Activated CD4-positive, alpha-beta memory T cell treated with anti-CD3 and anti-CD28 coated beads for 36 hours (primary cell): ENCODE results near the gene OTULIN. TPM values are rescaled to one million over a fixed set of nuclear protein-coding genes. Genes with fewer than 3 reads are reported as not detected.

ENCODE experiments used
- CTCF ChIA-PET: fragments of 350-600 bp; sonication (Branson Sonifier 250); formaldehyde crosslinking; loops from one replicate; lab custom pipeline; 2021; ENCODE audit warnings: antibody characterized with exemption, inconsistent platforms; lab: Charles Lee
- POLR2A ChIA-PET: fragments of 350-600 bp; sonication (Branson Sonifier 250); formaldehyde crosslinking; loops from one replicate; lab custom pipeline; 2021; ENCODE audit warnings: antibody characterized with exemption; lab: Charles Lee
- DNase-seq: peaks from one replicate; pipeline ENCODE4 v3.0.0-alpha.2; 2020
- H3K27ac Mint-ChIP-seq: one replicate; pipeline ENCODE4 v1.8.0; 2021; ENCODE audit warnings: mixed read lengths
- H3K27me3 Mint-ChIP-seq: one replicate; pipeline ENCODE4 v1.8.0; 2021; ENCODE audit warnings: mixed read lengths
- H3K36me3 Mint-ChIP-seq: one replicate; pipeline ENCODE4 v1.8.0; 2021; ENCODE audit warnings: mixed read lengths
- H3K4me1 Mint-ChIP-seq: one replicate; pipeline ENCODE4 v1.8.0; 2021; ENCODE audit warnings: low read depth, mixed read lengths
- H3K4me3 Mint-ChIP-seq: one replicate; pipeline ENCODE4 v1.8.0; 2021; ENCODE audit warnings: mild to moderate bottlenecking, mixed read lengths
- H3K9me3 Mint-ChIP-seq: one replicate; pipeline ENCODE4 v1.8.0; 2021; ENCODE audit warnings: mixed read lengths
- intact Hi-C: fragments of 100-400 bp; cut with micrococcal nuclease; formaldehyde crosslinking; loops from one replicate; pipeline ENCODE4 v1.15.1; 2023
- total RNA-seq, 2 experiments: library from RNA; stranded (reverse); gene quantifications; one replicate each; pipeline ENCODE4 v1.2.3, GENCODE V29; 2021

OTULIN gene
- total RNA-seq, 2 experiments from 2014 or later = 53.3 to 53.6 TPM

DNA sequence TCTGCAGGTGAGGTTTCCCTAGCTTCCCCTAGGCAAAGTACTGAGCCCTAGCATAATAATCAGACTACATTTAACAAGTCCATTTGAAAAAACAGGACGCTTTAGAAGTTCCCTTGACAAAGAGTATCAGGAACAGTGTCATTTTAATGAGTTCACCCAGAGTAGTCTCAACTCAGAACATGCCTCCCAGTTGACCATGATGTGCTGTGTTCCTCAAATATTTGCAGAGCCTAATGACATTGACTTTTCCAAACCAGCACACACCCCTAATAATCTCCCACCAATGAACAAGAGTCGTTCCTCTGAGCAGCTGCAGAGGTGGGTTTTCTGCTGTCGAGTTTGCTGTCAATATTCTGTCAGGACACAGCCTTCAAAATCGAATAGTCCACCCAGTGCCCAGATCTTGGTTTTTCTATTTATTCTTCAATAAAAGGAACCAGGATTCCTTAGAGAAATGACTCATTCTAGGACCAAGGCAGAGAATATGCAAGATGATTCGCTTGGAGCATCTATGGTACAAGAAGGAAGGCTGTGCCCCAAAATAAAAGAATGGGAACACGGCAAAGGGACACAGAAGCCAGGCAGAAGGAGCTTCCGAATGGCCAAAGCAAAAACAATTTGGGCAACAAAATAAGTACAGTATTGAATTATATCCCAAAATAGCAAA is 57.6 kb downstream of the OTULIN start:
- intact Hi-C loops = loop anchor here (2.0 to 5.0 kb wide), 3 partner anchors 15 to 205 kb away; partner anchors contain the start of gene OTULIN
- Mint-ChIP-seq H3K36me3 (peaks cover 50% of the 10 kb centered on the region), H3K4me3 (no peak overlapping the region), H3K27ac (no peak overlapping the region), H3K4me1 (peaks cover 46% of the 10 kb centered on the region), H3K27me3 (no peaks in the 10 kb centered on the region), H3K9me3 (no peaks in the 10 kb centered on the region)
- CTCF ChIA-PET = interaction anchor here (1.4 to 9.6 kb wide), 2 partner anchors 36 to 283 kb away, joined by 6 to 171 read pairs; no protein-coding TSS in a partner anchor
- POLR2A ChIA-PET = no interaction called here
- no peak for DNase-seq

DNA sequence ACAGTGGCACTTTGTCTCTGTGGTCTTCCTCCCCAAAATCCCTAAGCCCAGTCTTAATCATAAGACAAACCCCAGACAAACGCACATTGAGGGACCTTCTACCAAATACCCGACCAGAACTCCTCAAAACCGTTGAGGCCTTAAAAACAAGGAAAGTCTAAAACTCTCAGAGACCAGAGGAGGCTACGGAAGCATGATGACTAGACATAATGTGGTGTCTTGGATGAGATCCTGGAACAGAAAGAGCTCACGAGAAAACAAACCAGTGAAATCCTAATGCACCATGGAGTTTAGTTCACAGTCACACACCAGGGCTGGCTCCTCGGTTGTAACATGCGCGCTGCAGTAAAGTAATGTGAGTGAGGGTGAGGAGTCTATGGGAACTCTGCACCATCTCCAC is 58.4 kb downstream of the OTULIN start:
- ChIA-PET CTCF (interaction anchor here (9.6 kb wide), 1 partner anchor 282 kb away, joined by 171 read pairs; no protein-coding TSS in a partner anchor), POLR2A (no interaction called here)
- Mint-ChIP-seq H3K27ac (no peak overlapping the region), H3K36me3 (peaks cover 49% of the 10 kb centered on the region), H3K9me3 (no peaks in the 10 kb centered on the region), H3K4me3 (no peak overlapping the region), H3K27me3 (no peaks in the 10 kb centered on the region), H3K4me1 (peaks cover 52% of the 10 kb centered on the region)
- intact Hi-C loops = loop anchor here (1.0 to 5.0 kb wide), 5 partner anchors 16 to 204 kb away; partner anchors contain the start of gene OTULIN
- DNase-seq = no peak

DNA sequence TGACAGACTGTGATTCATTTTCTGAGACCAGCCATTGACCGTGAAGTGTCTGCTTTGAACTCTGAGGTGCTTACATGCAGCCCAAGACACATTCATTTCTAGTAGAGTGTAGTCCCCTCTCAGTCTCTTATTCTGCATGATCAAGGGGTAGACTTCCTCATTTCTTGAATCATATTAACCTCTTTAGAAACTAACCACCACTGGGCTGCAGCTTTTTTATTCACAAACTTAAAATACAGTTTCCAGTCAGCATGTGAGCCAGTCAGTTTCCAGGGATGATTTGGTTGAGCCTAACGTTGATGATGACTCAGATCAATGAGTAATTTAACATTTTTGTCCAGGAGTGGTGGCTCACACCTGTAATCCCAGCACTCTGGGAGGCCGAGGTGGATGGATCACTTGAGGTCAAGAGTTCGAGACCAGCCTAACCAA is 59.2 kb downstream of the OTULIN start:
- peak; percentile 53 for DNase-seq
- intact Hi-C loops = loop anchor here (1.0 to 5.0 kb wide), 5 partner anchors 17 to 204 kb away; partner anchors contain the start of gene OTULIN
- CTCF ChIA-PET = interaction anchor here (9.6 kb wide), 1 partner anchor 281 kb away, joined by 171 read pairs; no protein-coding TSS in a partner anchor
- peak overlapping the region; percentile 45 for H3K27ac Mint-ChIP-seq
- POLR2A ChIA-PET = no interaction called here
- H3K4me3 Mint-ChIP-seq = no peak overlapping the region
- no peaks in the 10 kb centered on the region for H3K27me3 Mint-ChIP-seq
- peaks cover 51% of the 10 kb centered on the region for H3K4me1 Mint-ChIP-seq
- H3K36me3 Mint-ChIP-seq = peaks cover 45% of the 10 kb centered on the region
- H3K9me3 Mint-ChIP-seq = no peaks in the 10 kb centered on the region

DNA sequence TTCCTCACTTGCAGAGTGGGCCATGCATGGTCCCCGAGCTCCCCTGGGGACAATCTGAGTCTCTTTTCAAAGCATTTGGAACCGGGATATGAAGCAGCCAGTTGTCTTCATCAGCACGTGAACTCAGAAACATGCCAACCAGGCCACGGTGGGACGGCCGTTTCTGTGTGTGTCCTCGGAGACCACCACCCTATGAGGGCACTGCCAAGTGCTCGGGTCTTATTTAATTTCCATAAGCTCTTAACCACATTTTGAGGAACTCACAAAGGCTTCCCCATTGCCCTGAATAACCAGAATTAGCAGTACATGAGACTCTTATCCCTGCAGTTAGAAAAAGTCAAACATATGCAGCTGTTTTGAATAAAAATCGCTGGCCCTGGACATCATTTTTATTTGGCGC is 60.1 kb downstream of the OTULIN start:
- Mint-ChIP-seq H3K4me1 (peaks cover 41% of the 10 kb centered on the region), H3K36me3 (peaks cover 44% of the 10 kb centered on the region), H3K4me3 (no peak overlapping the region), H3K27ac (no peak overlapping the region), H3K9me3 (no peaks in the 10 kb centered on the region), H3K27me3 (no peaks in the 10 kb centered on the region)
- ChIA-PET POLR2A (no interaction called here), CTCF (interaction anchor here (0.6 to 9.6 kb wide), 6 partner anchors 16 to 296 kb away, joined by 3 to 171 read pairs (median 4); no protein-coding TSS in a partner anchor)
- no peak for DNase-seq
- intact Hi-C loops = loop anchor here (5.0 kb wide), 1 partner anchor 203 kb away; no protein-coding TSS in a partner anchor

DNA sequence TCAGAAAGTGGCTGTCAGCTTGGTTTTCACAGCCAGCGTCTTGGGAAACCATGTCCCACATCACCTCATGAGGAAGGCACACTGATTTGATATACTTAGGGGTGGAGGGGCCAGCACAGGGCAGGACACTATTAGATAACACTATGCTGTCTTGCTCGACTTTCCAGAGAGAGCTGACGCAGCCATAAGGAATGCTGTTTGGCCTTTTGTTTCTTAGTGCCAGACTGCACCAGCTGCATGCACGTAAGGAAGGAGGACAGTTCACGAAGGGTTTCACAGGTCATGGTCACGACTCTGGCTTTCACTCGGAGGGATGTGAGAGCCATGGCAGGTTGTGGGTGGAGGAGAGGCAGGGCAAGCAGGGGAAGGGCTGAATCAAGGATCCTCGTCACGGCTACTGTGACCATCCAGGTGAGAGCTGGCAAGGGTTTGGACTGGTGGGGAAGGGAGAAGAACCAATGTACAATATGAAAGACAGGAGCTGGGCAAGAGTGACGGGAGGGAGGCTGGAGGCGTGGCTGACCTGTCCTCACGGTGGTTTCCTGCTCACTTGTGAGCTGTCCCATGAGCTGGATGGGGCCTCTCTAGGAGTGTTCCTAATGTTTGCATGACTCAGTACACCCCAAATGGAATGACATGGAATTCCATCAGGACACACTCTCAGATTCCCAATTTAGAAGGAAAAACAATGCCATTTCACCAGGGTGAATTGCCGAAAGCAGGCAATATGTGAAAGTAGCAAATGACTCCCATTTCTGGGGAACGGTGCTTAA is 61.7 kb downstream of the OTULIN start:
- no peaks in the 10 kb centered on the region for H3K9me3 Mint-ChIP-seq
- peaks cover 28% of the 10 kb centered on the region for H3K4me1 Mint-ChIP-seq
- peaks cover 40% of the 10 kb centered on the region for H3K36me3 Mint-ChIP-seq
- intact Hi-C loops = no loop called here
- no peak overlapping the region for H3K4me3 Mint-ChIP-seq
- ChIA-PET POLR2A (interaction anchor here (1.0 kb wide), 1 partner anchor 277 kb away, joined by 3 read pairs; no protein-coding TSS in a partner anchor), CTCF (interaction anchor here (0.8 to 9.6 kb wide), 26 partner anchors 18 to 288 kb away, joined by 3 to 171 read pairs (median 4); no protein-coding TSS in a partner anchor)
- H3K27ac Mint-ChIP-seq = no peak overlapping the region
- DNase-seq = no peak
- H3K27me3 Mint-ChIP-seq = no peaks in the 10 kb centered on the region

DNA sequence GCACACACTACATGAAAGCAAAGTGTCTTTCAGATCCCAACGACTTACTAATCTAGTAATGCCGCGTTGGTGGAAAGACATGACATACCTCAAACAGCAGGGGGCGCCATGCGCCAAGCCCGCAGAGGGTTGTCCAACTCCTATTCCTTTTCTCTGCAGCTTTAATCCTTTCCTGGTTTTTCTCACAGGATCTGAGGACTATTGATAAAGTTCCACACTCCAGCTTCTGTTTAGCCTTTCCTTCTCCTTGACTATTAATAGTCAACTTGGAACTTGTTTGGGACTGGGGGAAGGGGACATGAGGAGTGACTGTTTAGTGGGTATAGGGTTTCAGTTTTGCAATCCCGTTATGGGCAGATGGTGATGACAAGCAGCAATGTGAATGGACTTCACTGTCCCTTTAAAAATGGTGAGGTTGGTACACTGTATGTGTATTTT is 62.9 kb downstream of the OTULIN start:
- H3K9me3 Mint-ChIP-seq = no peaks in the 10 kb centered on the region
- H3K4me3 Mint-ChIP-seq = no peak overlapping the region
- intact Hi-C loops = loop anchor here (1.0 kb wide), 4 partner anchors 143 to 287 kb away; no protein-coding TSS in a partner anchor
- ChIA-PET POLR2A (no interaction called here), CTCF (interaction anchor here (0.6 to 9.6 kb wide), 38 partner anchors 9 to 287 kb away, joined by 3 to 171 read pairs (median 4); no protein-coding TSS in a partner anchor)
- H3K4me1 Mint-ChIP-seq = peaks cover 22% of the 10 kb centered on the region
- peak; percentile 82 for DNase-seq
- no peaks in the 10 kb centered on the region for H3K27me3 Mint-ChIP-seq
- peaks cover 34% of the 10 kb centered on the region for H3K36me3 Mint-ChIP-seq
- no peak overlapping the region for H3K27ac Mint-ChIP-seq

DNA sequence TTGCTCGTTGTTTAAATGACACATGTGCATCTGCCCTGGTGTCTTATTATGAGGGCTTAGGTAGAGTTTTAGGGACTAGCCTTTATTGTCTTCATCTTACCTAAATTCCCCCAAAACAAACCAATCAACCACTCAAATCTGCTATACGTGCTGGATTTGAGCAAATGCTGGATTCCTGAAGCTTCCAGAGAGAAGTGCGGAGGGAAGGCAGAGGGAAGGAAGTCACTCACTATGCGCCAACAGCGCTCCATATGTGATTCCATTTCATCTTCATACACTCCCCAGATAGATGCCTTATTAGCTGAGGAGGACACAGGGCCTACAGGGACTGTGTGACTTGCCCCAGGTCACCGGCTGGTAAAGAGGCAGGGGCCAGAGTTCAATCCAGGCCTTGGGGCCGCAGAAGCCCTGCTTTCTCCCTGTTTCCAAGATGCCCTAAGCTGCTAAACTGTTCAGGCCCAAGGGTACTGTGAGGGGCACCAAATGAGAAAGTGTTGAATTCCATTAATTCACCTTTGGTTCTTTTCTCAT is 63.5 kb downstream of the OTULIN start:
- no peaks in the 10 kb centered on the region for H3K27me3 Mint-ChIP-seq
- H3K27ac Mint-ChIP-seq = no peak overlapping the region
- H3K9me3 Mint-ChIP-seq = no peaks in the 10 kb centered on the region
- peaks cover 16% of the 10 kb centered on the region for H3K4me1 Mint-ChIP-seq
- no peak overlapping the region for H3K4me3 Mint-ChIP-seq
- ChIA-PET POLR2A (no interaction called here), CTCF (interaction anchor here (0.7 to 9.6 kb wide), 23 partner anchors 9 to 287 kb away, joined by 3 to 171 read pairs (median 5); no protein-coding TSS in a partner anchor)
- DNase-seq = no peak
- H3K36me3 Mint-ChIP-seq = peaks cover 32% of the 10 kb centered on the region
- intact Hi-C loops = loop anchor here (1.0 kb wide), 4 partner anchors 142 to 286 kb away; no protein-coding TSS in a partner anchor

DNA sequence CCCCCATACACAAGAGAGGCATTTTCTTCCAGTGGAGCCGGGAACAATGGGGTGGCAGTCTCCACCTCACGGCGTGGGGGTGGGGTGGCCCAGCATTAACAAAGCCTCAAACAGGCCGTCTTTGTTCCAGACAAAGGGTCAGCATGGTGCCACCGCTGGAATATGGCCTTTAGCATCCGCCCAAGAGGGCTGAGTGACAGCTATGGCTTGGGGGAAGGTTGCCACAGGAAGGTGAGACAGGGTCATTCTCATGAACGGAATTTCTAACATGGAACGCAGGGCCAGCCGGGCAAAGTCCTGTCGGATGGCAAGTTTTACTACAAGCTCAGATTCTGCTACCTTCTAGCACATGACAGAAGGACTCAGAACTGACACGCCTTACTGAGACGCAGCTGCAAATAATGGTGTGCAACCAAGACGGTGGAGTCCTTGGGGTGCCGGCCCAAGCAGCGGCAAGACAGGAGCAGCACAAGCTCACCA is 64.0 kb downstream of the OTULIN start:
- ChIA-PET CTCF (interaction anchor here (0.7 to 9.6 kb wide), 13 partner anchors 10 to 286 kb away, joined by 3 to 171 read pairs (median 5); no protein-coding TSS in a partner anchor), POLR2A (no interaction called here)
- H3K4me3 Mint-ChIP-seq = no peak overlapping the region
- no peaks in the 10 kb centered on the region for H3K27me3 Mint-ChIP-seq
- intact Hi-C loops = no loop called here
- DNase-seq = no peak
- H3K9me3 Mint-ChIP-seq = no peaks in the 10 kb centered on the region
- H3K36me3 Mint-ChIP-seq = peaks cover 30% of the 10 kb centered on the region
- H3K4me1 Mint-ChIP-seq = peaks cover 13% of the 10 kb centered on the region
- no peak overlapping the region for H3K27ac Mint-ChIP-seq

DNA sequence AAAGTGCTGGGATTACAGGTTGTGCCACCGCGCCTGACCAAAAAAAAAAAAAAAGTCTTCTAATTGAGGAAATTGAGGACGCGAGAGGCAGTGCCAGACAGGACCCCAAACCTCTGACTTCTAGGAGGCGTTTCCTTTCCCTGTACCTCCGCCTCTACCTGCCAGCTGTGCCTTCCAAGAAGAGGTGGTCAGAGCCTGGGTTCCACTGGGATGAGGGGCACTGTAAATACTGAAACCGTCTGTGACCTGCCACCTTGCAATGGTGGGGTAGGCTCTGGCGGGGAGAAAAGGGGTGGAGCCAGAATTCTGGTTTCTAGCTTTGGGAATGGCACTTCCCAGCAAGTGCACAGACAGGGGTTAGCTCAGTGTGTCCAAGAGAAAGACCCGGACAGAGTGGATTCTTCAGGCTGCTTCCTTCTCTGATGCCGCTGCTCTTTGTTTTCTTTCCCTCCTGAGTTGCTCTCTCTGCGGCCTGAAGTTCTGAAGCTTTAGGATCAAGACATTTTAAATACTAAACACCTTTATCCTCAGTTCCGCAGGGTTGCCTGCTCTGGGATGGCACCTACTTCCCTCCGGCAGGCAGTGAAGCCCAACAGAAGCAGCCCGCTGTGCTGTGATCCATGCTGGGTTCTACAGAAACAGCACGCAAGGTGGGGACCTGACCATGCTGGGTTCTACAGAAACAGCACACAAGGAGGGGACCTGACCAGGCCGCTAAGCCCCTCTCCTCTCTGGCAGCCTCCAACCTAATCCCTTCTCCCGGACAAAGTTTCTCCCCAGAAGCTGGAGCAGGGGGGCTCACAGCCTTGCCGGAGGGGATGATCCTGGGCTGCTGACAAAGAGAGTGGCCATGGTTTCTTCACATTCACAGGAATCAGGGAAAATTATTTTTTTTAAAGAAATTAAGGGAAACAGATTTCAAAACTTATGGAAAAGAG is 65.2 kb downstream of the OTULIN start:
- intact Hi-C loops = no loop called here
- no peaks in the 10 kb centered on the region for H3K9me3 Mint-ChIP-seq
- ChIA-PET POLR2A (no interaction called here), CTCF (interaction anchor here (1.6 to 9.6 kb wide), 4 partner anchors 23 to 275 kb away, joined by 4 to 171 read pairs (median 34); no protein-coding TSS in a partner anchor)
- H3K4me3 Mint-ChIP-seq = no peak overlapping the region
- H3K27ac Mint-ChIP-seq = no peak overlapping the region
- no peaks in the 10 kb centered on the region for H3K27me3 Mint-ChIP-seq
- peaks cover 19% of the 10 kb centered on the region for H3K36me3 Mint-ChIP-seq
- H3K4me1 Mint-ChIP-seq = peaks cover 6% of the 10 kb centered on the region
- DNase-seq = no peak

DNA sequence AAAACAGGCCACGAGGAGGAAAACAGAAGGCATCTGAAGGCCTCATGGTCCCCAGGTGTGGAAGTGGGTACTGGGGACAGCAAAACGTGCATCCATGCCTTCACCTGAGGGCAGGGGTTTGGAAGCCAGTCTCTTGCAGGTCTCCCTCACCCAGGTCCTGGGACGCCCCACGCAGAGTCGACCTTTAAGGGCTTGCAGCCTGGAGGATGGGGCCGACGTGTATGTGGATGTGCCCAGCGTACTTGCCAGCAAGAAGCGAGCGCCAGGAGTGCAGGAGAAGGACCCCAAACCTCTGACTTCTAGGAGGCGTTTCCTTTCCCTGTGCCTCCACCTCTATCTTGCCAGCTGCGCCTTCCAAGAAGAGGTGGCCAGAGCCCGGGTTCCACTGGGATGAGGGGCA is 65.9 kb downstream of the OTULIN start:
- H3K4me3 Mint-ChIP-seq = no peak overlapping the region
- H3K27me3 Mint-ChIP-seq = no peaks in the 10 kb centered on the region
- H3K4me1 Mint-ChIP-seq = peaks cover 6% of the 10 kb centered on the region
- DNase-seq = no peak
- intact Hi-C loops = no loop called here
- H3K9me3 Mint-ChIP-seq = no peaks in the 10 kb centered on the region
- peaks cover 14% of the 10 kb centered on the region for H3K36me3 Mint-ChIP-seq
- CTCF ChIA-PET = interaction anchor here (9.6 kb wide), 1 partner anchor 274 kb away, joined by 171 read pairs; no protein-coding TSS in a partner anchor
- POLR2A ChIA-PET = no interaction called here
- no peak overlapping the region for H3K27ac Mint-ChIP-seq
